AG04449 (cell line): ENCODE measurements around the gene UPF1.

Source experiments
- CTCF ChIA-PET: fragments of 350-600 bp; formaldehyde crosslinking; extraction: SDS; loops from one replicate; lab custom pipeline; 2021; ENCODE audit warnings: antibody characterized with exemption; lab: Yijun Ruan, JAX
- POLR2A ChIA-PET: fragments of 400-600, 350-600 bp; formaldehyde crosslinking; extraction: SDS; loops from one replicate; lab custom pipeline; 2020; ENCODE audit warnings: antibody characterized with exemption, inconsistent platforms; lab: Yijun Ruan, JAX
- DNase-seq: peaks from one replicate; pipeline ENCODE4 v3.0.0-alpha.2; 2010; ENCODE audit warnings: low read depth, low spot score
- H3K4me3 ChIP-seq: 2 replicates; pipeline ENCODE4 v1.5.1; 2011; ENCODE audit warnings: low read depth, mild to moderate bottlenecking, control low read depth, low read length
- CTCF ChIP-seq: IDR thresholded peaks from one replicate; pipeline ENCODE4 v1.5.1; 2011; ENCODE audit warnings: mild to moderate bottlenecking, moderate library complexity, low read length, control low read depth, inconsistent platforms; ENCODE audit not compliant: insufficient read depth; ENCODE audit errors: missing control alignments

Gene UPF1

DNA sequence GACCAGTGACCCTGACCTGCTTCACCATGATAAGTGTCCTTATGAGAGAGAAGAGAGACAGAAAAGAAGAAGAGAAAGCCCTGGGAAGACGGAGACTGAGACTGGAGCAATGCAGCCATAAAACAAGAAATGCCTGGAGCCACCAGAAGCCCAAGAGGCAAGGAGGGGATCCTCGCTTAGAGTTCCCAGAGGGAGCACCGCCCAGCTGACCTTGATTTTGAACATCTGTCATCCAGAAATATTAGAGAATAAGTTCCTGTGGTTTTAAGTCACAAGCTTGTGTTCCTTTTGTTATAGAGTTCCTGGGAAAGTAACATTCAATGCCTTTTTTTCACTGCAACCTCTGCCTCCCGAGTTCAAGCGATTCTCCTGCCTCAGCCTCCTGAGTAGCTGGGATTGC, 44.0 kb downstream of the UPF1 start:
- peak; percentile 12 for DNase-seq
- no peak for TF ChIP-seq CTCF
- CTCF ChIA-PET = interaction anchor here (1.1 to 10.1 kb wide), 5 partner anchors 10 to 111 kb away, joined by 3 to 101 read pairs (median 6); no protein-coding TSS in a partner anchor
- no peak overlapping the region for H3K4me3 ChIP-seq
- POLR2A ChIA-PET = no interaction called here

DNA sequence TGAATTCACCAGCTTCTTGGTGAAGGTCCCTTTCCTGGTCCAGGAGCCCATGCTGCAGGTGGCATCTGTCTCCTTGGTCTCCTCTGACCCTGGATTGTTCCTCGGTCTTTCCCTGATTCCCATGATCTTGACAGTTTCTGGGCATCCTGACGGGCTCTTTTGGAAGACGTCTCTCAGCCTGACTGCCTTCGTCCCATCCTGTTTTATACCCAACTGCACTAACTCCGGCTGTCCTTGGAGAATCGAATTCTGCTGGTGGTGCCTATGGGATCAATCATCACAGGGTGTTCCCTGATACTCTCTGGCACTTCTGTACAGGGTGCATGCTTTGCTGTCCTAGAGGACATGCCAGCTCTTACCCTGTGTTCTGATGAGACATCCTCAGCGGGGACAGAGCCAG, 45.1 kb downstream of the UPF1 start:
- POLR2A ChIA-PET = no interaction called here
- no peak overlapping the region for H3K4me3 ChIP-seq
- no peak for DNase-seq
- no peak for TF ChIP-seq CTCF
- CTCF ChIA-PET = interaction anchor here (1.1 to 10.1 kb wide), 5 partner anchors 11 to 110 kb away, joined by 3 to 101 read pairs (median 6); no protein-coding TSS in a partner anchor

DNA sequence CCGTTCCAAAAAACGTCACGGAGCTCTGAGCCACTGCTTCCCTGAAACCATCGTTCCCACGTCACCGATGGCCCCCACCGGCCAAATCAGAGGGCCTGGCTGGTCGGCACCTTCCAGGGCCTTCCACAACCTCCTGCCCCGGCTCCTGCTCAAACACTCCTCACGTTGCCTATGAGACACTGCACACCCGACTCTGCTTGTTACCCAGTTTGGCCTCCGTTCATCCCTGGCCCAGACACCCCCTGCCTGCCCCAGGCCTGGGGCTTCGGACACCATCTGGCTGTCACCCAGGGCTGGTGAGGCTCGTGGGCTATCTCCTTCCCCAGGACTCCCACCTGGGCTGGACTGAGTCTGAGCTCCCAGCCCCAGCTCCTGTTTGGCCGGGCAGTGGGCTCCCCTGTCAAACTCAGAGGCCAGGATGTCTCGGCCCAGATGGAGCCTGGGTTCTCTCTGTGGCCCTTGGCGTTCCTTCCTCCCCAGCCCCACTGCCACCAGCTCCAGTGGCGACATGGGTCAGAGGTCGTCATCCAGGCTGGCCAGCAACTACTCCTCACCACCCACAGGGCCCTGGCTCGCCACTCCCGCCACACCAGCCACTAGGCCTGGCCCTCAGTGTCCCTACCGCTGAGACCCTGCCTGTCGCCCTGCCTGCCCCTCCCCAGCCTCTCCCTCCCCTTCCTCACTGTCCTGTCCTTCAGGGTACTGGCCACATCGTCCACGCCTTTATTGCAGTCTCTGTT, 46.5 kb downstream of the UPF1 start:
- POLR2A ChIA-PET = no interaction called here
- no peak for DNase-seq
- H3K4me3 ChIP-seq = no peak overlapping the region
- no peak for TF ChIP-seq CTCF
- CTCF ChIA-PET = interaction anchor here (3.5 to 10.1 kb wide), 2 partner anchors 13 to 30 kb away, joined by 16 to 101 read pairs; no protein-coding TSS in a partner anchor

DNA sequence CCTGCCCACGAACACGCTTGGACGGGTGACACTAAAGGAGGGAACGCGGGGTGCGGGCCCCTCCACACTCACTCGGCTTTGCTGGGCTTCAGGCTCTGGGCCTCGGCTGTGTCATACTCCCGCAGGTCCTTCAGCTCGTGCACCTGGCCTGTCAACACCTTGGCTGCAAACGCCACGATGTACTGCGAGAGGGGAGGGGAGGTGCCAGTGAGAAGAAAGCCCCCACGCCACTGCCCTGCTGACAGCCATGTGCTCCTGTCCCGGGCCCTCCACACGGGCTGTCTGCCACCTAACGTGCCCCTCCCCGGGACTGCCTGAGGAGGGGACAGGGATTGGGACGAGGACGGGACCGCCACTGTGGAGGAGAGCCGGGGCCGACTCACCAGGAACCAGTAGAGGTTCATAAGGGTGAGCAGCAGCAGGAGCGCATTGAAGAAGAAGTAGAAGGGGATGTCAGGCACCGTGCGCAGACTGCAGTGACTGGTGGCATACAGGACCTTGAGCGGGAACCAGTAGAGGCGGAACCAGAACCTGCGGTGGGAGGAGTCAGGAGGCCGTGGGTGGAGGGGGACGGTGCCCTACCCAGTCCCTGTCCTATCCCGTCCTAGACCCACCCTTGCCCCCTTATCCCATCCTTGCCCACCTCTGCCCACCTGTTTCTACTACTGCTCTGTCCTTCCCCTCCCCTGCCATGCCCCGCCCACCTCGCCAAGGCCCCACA, 47.3 kb downstream of the UPF1 start:
- ChIA-PET CTCF (interaction anchor here (2.3 to 10.1 kb wide), 2 partner anchors 13 to 31 kb away, joined by 9 to 101 read pairs; no protein-coding TSS in a partner anchor), POLR2A (no interaction called here)
- H3K4me3 ChIP-seq = no peak overlapping the region
- no peak for TF ChIP-seq CTCF
- DNase-seq = no peak

- TF ChIP-seq CTCF = no peak
- DNase-seq = no peak
- POLR2A ChIA-PET = no interaction called here
- H3K4me3 ChIP-seq = no peak overlapping the region
- CTCF ChIA-PET = interaction anchor here (1.0 to 10.1 kb wide), 3 partner anchors 14 to 32 kb away, joined by 3 to 101 read pairs (median 9); no protein-coding TSS in a partner anchor
Observed at GRCh38 chr19:18879579-18880373, 48.0 kb downstream of the UPF1 start.
